HCT116 (cell line): ENCODE measurements around the gene IL1RAPL2. TPM values are rescaled to one million over a fixed set of nuclear protein-coding genes. Genes with fewer than 3 reads are reported as not detected.

Experiments
- ATAC-seq: fragments of 200-7000 bp; cut with Tn5 transposase; 2 replicates; pipeline ENCODE4 v1.9.1; 2020; ENCODE audit warnings: mild to moderate bottlenecking, moderate library complexity
- BruUV-seq: library from RNA; stranded (reverse); fragments of 400-500 nt; replicated peaks from 2 replicates; lab custom pipeline; 2021; lab: Mats Ljungman, UMichigan
- CTCF ChIA-PET: fragments of 300-600 bp; sonication (Branson Sonifier 250); formaldehyde crosslinking; loops from one replicate; lab custom pipeline; 2021; ENCODE audit warnings: antibody characterized with exemption; lab: Charles Lee
- POLR2A ChIA-PET: fragments of 300-600, 350-600 bp; sonication (Branson Sonifier 250); formaldehyde crosslinking; loops from one replicate; lab custom pipeline; 2021; ENCODE audit warnings: antibody characterized with exemption; lab: Charles Lee
- RAD21 ChIA-PET, 2 experiments: fragments of 300-600 bp; sonication (Branson Sonifier 250); formaldehyde crosslinking; loops; one replicate each; lab custom pipeline; 2023; ENCODE audit warnings: low total read pairs in 2 of 2; ENCODE audit not compliant: uncharacterized antibody in 2 of 2, unreplicated experiment in 2 of 2, low non-redundant PET in 1 of 2; lab: Charles Lee
- DNase-seq: peaks from one replicate; pipeline ENCODE4 v3.0.0-alpha.2; 2010; ENCODE audit warnings: low read depth, low spot score
- H2AFZ ChIP-seq: fragments of 200-600 bp; shearing (Covaris generic), sonication (generic); 2 replicates; pipeline ENCODE4 v1.6.1; 2017; ENCODE audit warnings: low read depth, mixed run types, mixed read lengths, antibody characterized with exemption, low read length; ENCODE audit not compliant: poor library complexity, severe bottlenecking
- H3K27ac ChIP-seq: 2 replicates; pipeline ENCODE4 v1.5.1; 2012; ENCODE audit warnings: low read depth, low read length
- H3K27me3 ChIP-seq: fragments of 200-600 bp; sonication (generic); 2 replicates; pipeline ENCODE4 v1.6.1; 2016; ENCODE audit warnings: mixed run types, low read length, mixed read lengths; ENCODE audit not compliant: insufficient read depth
- H3K36me3 ChIP-seq, 2 experiments: fragments of 200-500 bp in 1 of 2; fragments of 200-600 bp in 1 of 2; sonication (Bioruptor generic) in 1 of 2; sonication (generic) in 1 of 2; 2 replicates each; pipeline versions ENCODE4 v1.5.1 to v1.6.1; 2014 to 2016; ENCODE audit warnings: low read length in 2 of 2, inconsistent platforms in 1 of 2, mixed read lengths in 1 of 2, mixed run types in 1 of 2; ENCODE audit not compliant: insufficient read depth in 2 of 2, control insufficient read depth in 1 of 2
- H3K4me1 ChIP-seq, 2 experiments: fragments of 200-600 bp in 1 of 2; sonication (generic) in 1 of 2; 2 replicates each; pipeline versions ENCODE4 v1.5.1 to v1.6.1; 2012 to 2017; ENCODE audit warnings: low read length in 2 of 2, inconsistent platforms in 1 of 2, mild to moderate bottlenecking in 1 of 2, mixed read lengths in 1 of 2, mixed run types in 1 of 2, moderate library complexity in 1 of 2; ENCODE audit not compliant: insufficient read depth in 2 of 2, control insufficient read depth in 1 of 2
- H3K4me2 ChIP-seq: fragments of 200-600 bp; sonication (generic); 2 replicates; pipeline ENCODE4 v1.6.1; 2017; ENCODE audit warnings: mixed run types, low read length, mixed read lengths
- H3K4me3 ChIP-seq, 2 experiments: fragments of 200-600 bp in 1 of 2; sonication (generic) in 1 of 2; replicated peaks in 1 of 2; 2 replicates each; pipeline ENCODE4 v1.5.1; 2011 to 2016; ENCODE audit warnings: low read length in 2 of 2, control low read depth in 1 of 2, low read depth in 1 of 2, mild to moderate bottlenecking in 1 of 2, mixed read lengths in 1 of 2, mixed run types in 1 of 2
- H3K79me2 ChIP-seq: fragments of 200-600 bp; sonication (generic); 2 replicates; pipeline ENCODE4 v1.6.1; 2017; ENCODE audit warnings: mild to moderate bottlenecking, mixed run types, low read length, moderate library complexity, mixed read lengths; ENCODE audit not compliant: insufficient read depth
- H3K9ac ChIP-seq: fragments of 200-600 bp; sonication (generic); 2 replicates; pipeline ENCODE4 v1.6.1; 2016; ENCODE audit warnings: low read length, mixed read lengths
- H3K9me2 ChIP-seq: fragments of 200-600 bp; sonication (generic), shearing (Covaris generic); 2 replicates; pipeline ENCODE4 v1.6.1; 2017; ENCODE audit warnings: mixed run types, mild to moderate bottlenecking, moderate library complexity; ENCODE audit not compliant: insufficient read depth
- H3K9me3 ChIP-seq, 2 experiments: fragments of 200-500 bp in 1 of 2; fragments of 200-600 bp in 1 of 2; sonication (Bioruptor generic) in 1 of 2; sonication (generic) in 1 of 2; 2 replicates each; pipeline ENCODE4 v1.6.1; 2014 to 2017; ENCODE audit warnings: low read length in 2 of 2, mixed read lengths in 2 of 2, inconsistent platforms in 1 of 2, low read depth in 1 of 2, mild to moderate bottlenecking in 1 of 2, mixed run types in 1 of 2, moderate library complexity in 1 of 2; ENCODE audit not compliant: control insufficient read depth in 1 of 2, insufficient read depth in 1 of 2
- H4K20me1 ChIP-seq: fragments of 200-600 bp; sonication (generic), shearing (Covaris generic); 2 replicates; pipeline ENCODE4 v1.6.1; 2017; ENCODE audit warnings: mixed run types, mild to moderate bottlenecking, moderate library complexity; ENCODE audit not compliant: insufficient read depth
- EGR1 ChIP-seq: IDR thresholded peaks from 2 replicates; pipeline ENCODE4 v1.6.1; 2012; ENCODE audit warnings: low read depth
- ELF1 ChIP-seq: IDR thresholded peaks from 2 replicates; pipeline ENCODE4 v1.6.1; 2012; ENCODE audit warnings: low read depth, borderline replicate concordance
- EZH2 ChIP-seq: fragments of 200-600 bp; sonication (generic); IDR thresholded peaks from 2 replicates; pipeline ENCODE4 v1.6.1; 2017; ENCODE audit warnings: antibody characterized with exemption, mixed run types
- FOSL1 ChIP-seq: IDR thresholded peaks from 2 replicates; pipeline ENCODE4 v1.6.1; 2012; ENCODE audit warnings: low read depth
- JUND ChIP-seq: IDR thresholded peaks from 2 replicates; pipeline ENCODE4 v1.6.1; 2012
- MAX ChIP-seq: IDR thresholded peaks from 2 replicates; pipeline ENCODE4 v1.6.1; 2012
- POLR2A ChIP-seq: IDR thresholded peaks from 2 replicates; pipeline ENCODE4 v1.7.0; 2011; ENCODE audit warnings: borderline replicate concordance; ENCODE audit not compliant: insufficient read depth, insufficient read length; ENCODE audit errors: extremely low read depth
- POLR2AphosphoS5 ChIP-seq: IDR thresholded peaks from 2 replicates; pipeline ENCODE4 v1.6.1; 2011; ENCODE audit warnings: mild to moderate bottlenecking, low read depth, low read length, moderate library complexity
- RAD21 ChIP-seq: IDR thresholded peaks from 2 replicates; pipeline ENCODE4 v1.6.1; 2012; ENCODE audit warnings: low read depth, mild to moderate bottlenecking
- REST ChIP-seq: IDR thresholded peaks from 2 replicates; pipeline ENCODE4 v1.6.1; 2012; ENCODE audit warnings: low read depth
- SIN3A ChIP-seq: IDR thresholded peaks from 2 replicates; pipeline ENCODE4 v1.6.1; 2012; ENCODE audit warnings: low read depth
- SP1 ChIP-seq: IDR thresholded peaks from 2 replicates; pipeline ENCODE4 v1.6.1; 2012; ENCODE audit warnings: low read depth
- ZFX ChIP-seq: fragments of 450-650 bp; IDR thresholded peaks from 2 replicates; pipeline ENCODE4 v1.6.1; 2017
- intact Hi-C: fragments of 100-400 bp; cut with micrococcal nuclease; formaldehyde crosslinking; loops from 2 replicates; pipeline ENCODE4 v1.10.0; 2022
- total RNA-seq: library from RNA; stranded (reverse); gene quantifications from one replicate; pipeline ENCODE4 v1.2.1, GENCODE V29; 2021; ENCODE audit not compliant: unreplicated experiment

IL1RAPL2 gene
- total RNA-seq, 1 experiment from 2014 or later = not detected

DNA sequence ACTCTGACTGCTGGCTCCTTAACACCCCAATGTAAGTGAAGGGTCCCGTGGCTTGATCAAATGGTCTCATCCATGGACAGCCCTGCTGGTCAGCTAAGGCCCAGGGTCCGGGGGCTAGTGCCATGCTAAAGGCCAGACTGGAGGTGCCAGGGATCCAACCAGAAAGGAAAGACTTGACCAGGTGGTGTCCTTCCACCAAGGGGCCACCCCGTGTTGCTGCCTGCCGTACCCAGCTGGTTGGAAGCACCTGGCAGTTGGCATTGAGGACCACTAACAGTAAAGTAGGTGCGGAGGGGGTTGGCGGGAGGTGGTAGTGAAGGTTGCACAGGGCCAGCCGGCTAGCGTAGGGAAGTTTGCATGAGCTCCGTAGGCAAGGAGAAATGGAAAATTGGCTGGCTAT, 1.7 kb upstream of the IL1RAPL2 start (continued):
- TF ChIP-seq SIN3A = no peak
- no peak for TF ChIP-seq POLR2A
- no peak for TF ChIP-seq FOSL1
- no peak for TF ChIP-seq MAX

DNA sequence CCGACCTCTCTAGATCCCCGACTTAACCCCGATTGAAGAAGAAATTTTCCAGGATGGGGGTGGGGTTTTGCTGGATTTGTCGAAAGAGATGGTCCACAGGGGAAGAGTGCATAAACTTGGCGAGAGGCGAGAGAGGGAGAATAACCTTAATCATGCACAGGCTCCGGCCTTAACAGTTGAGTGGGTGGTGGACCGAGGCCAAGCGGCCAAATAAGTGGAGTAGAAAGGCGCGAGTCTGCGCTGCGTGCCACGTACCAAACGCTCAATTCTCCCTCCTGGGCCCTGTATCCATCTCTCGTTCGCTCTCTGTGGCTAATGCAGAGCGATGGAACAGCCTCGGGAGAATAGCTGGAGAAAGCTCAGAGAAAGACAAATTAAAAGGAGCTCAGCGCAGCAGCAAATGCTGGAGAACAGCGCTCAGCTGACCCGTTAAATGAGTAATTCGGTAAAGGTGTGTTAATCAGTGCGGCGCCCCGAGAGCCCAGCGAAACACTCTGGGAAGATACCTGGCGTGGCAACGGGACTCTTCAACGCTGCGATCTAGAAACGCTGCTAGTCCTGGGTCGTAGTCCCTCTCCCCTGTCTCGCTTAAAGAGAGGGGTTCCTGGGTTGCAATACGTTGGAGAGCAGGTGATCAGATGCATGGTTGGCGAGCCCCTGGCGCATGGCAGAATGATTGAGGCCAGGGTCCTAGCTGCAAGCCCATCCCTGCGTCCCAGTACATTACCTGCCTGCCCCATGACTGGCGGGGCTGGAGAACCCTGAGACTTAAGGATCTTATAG, 887 bp upstream of the IL1RAPL2 start:
- no peak overlapping the region for H2AFZ ChIP-seq
- H3K4me2 ChIP-seq = no peak overlapping the region
- BruUV-seq = no TSS peak
- no peak for TF ChIP-seq ZFX
- POLR2A ChIA-PET = no interaction called here
- no peaks in the 10 kb centered on the region for H3K4me1 ChIP-seq
- RAD21 ChIA-PET = no interaction called here
- no peak for ATAC-seq
- CTCF ChIA-PET = no interaction called here
- DNase-seq = no peak
- H3K79me2 ChIP-seq = no peaks in the 10 kb centered on the region
- H3K4me3 ChIP-seq = no peak overlapping the region
- H4K20me1 ChIP-seq = no peaks in the 10 kb centered on the region
- H3K9ac ChIP-seq = no peak overlapping the region
- H3K27ac ChIP-seq = no peak overlapping the region
- intact Hi-C loops = no loop called here
- no peaks in the 10 kb centered on the region for H3K27me3 ChIP-seq
- H3K9me3 ChIP-seq = no peaks in the 10 kb centered on the region
- H3K36me3 ChIP-seq = no peaks in the 10 kb centered on the region
- H3K9me2 ChIP-seq = no peaks in the 10 kb centered on the region

DNA sequence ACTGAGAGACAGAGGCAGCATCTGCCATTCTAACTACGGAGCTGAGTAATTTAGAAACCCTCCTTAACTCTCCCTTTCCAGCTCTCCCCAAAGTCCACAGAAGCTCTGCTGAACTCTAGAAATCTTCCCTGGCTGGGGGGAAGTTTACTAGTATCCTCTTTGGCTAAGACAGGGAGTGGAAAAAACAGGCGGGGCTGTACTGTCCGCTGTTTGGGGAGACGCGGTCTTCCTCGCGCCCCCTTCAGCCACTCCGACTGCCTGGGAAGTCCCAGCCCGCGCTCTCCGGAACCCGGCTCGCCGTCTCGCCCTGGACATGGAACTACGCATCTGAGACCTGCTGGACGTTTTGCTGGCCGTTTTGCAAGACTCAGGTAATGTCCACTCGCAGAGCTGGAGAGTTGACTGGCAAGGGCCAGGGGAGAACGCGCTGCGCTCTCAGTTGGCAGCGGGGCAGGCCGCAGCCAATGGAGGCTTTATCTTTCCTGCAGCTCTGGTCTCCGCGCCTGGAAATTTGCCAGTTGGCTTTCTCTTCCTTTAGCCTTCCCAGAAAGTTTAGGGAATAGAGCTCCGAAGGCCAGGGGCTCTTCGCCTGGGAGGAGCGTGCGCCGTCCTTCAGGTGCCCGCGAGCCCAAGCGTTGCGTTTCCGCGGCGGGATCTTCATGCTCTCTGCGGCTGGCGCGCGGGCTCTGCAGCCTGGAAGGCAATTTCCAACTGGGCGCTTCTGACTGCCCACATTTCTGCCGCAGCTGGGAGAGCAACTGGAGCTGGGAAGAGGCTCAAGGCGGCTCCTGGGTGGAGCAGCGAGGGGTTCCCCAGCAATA, 892 bp downstream of the IL1RAPL2 start:
- Histone ChIP-seq H3K4me2 (no peak overlapping the region), H3K4me3 (no peak overlapping the region), H3K27ac (no peak overlapping the region), H4K20me1 (no peaks in the 10 kb centered on the region), H2AFZ (no peak overlapping the region), H3K27me3 (no peaks in the 10 kb centered on the region), H3K9ac (no peak overlapping the region), H3K36me3 (no peaks in the 10 kb centered on the region), H3K4me1 (no peaks in the 10 kb centered on the region), H3K79me2 (no peaks in the 10 kb centered on the region), H3K9me3 (no peaks in the 10 kb centered on the region), H3K9me2 (no peaks in the 10 kb centered on the region)
- DNase-seq = no peak
- BruUV-seq = no TSS peak
- ChIA-PET CTCF (no interaction called here), POLR2A (no interaction called here), RAD21 (no interaction called here)
- intact Hi-C loops = no loop called here
- no peak for ATAC-seq
- TF ChIP-seq REST = no peak
- TF ChIP-seq RAD21 = no peak
- no peak for TF ChIP-seq MAX
- TF ChIP-seq EZH2 = no peak
- no peak for TF ChIP-seq JUND
- TF ChIP-seq ELF1 = no peak
- TF ChIP-seq SP1 = no peak
- TF ChIP-seq POLR2AphosphoS5 = no peak
- no peak for TF ChIP-seq EGR1
- TF ChIP-seq POLR2A = no peak
